Measurements from ENCODE around the gene PIPOX. TPM values are rescaled to one million over a fixed set of nuclear protein-coding genes. Genes with fewer than 3 reads are reported as not detected.

The PIPOX gene
- total RNA-seq, 1 donor from 2014 or later = 0.29 TPM

- DNase-seq (ENCODE audit: low read depth) = no peak
- TF ChIP-seq CTCF (IDR thresholded peaks at IDR 0.05; ENCODE audit: insufficient read depth, low read length, poor library complexity, severe bottlenecking) = no peak
- Histone ChIP-seq H3K27me3 (ENCODE audit: control insufficient read depth, insufficient read depth, low read length) (peaks cover 11% of the 10 kb centered on the region), H3K4me3 (ENCODE audit: low read depth, low read length) (no peak overlapping the region), H3K36me3 (ENCODE audit: control insufficient read depth, insufficient read depth, low read length) (no peaks in the 10 kb centered on the region)
Observed at GRCh38 chr17:29045026-29045425, 2.1 kb downstream of the PIPOX start.

- no peaks in the 10 kb centered on the region for H3K36me3 ChIP-seq (ENCODE audit: control insufficient read depth, insufficient read depth, low read length)
- H3K4me3 ChIP-seq (ENCODE audit: low read depth, low read length) = no peak overlapping the region
- peaks cover 11% of the 10 kb centered on the region for H3K27me3 ChIP-seq (ENCODE audit: control insufficient read depth, insufficient read depth, low read length)
- no peak for DNase-seq (ENCODE audit: low read depth)
- TF ChIP-seq CTCF (IDR thresholded peaks at IDR 0.05; ENCODE audit: insufficient read depth, low read length, poor library complexity, severe bottlenecking) = no peak
Observed at GRCh38 chr17:29045734-29046472, 3.0 kb downstream of the PIPOX start.

GRCh38 chr17:29046473-29046839 is 3.5 kb downstream of the PIPOX start:
- Histone ChIP-seq H3K36me3 (ENCODE audit: control insufficient read depth, insufficient read depth, low read length) (no peaks in the 10 kb centered on the region), H3K4me3 (ENCODE audit: low read depth, low read length) (no peak overlapping the region), H3K27me3 (ENCODE audit: control insufficient read depth, insufficient read depth, low read length) (peaks cover 11% of the 10 kb centered on the region)
- no peak for DNase-seq (ENCODE audit: low read depth)
- TF ChIP-seq CTCF (IDR thresholded peaks at IDR 0.05; ENCODE audit: insufficient read depth, low read length, poor library complexity, severe bottlenecking) = no peak

GRCh38 chr17:29048440-29049368 is 5.8 kb downstream of the PIPOX start:
- no peaks in the 10 kb centered on the region for H3K36me3 ChIP-seq (ENCODE audit: control insufficient read depth, insufficient read depth, low read length)
- no peak for TF ChIP-seq CTCF (IDR thresholded peaks at IDR 0.05; ENCODE audit: insufficient read depth, low read length, poor library complexity, severe bottlenecking)
- no peak for DNase-seq (ENCODE audit: low read depth)
- peaks cover 16% of the 10 kb centered on the region for H3K27me3 ChIP-seq (ENCODE audit: control insufficient read depth, insufficient read depth, low read length)
- no peak overlapping the region for H3K4me3 ChIP-seq (ENCODE audit: low read depth, low read length)

- Histone ChIP-seq H3K4me3 (ENCODE audit: low read depth, low read length) (no peak overlapping the region), H3K27me3 (ENCODE audit: control insufficient read depth, insufficient read depth, low read length) (peaks cover 18% of the 10 kb centered on the region), H3K36me3 (ENCODE audit: control insufficient read depth, insufficient read depth, low read length) (no peaks in the 10 kb centered on the region)
- no peak for TF ChIP-seq CTCF (IDR thresholded peaks at IDR 0.05; ENCODE audit: insufficient read depth, low read length, poor library complexity, severe bottlenecking)
- no peak for DNase-seq (ENCODE audit: low read depth)
Observed at GRCh38 chr17:29049541-29050145, 6.7 kb downstream of the PIPOX start.
